HEK293 (cell line): ENCODE measurements around the gene TMEM91.

Experiments used
- ZNF501 ChIP-seq: fragments of 450-650 bp; formaldehyde crosslinking; IDR thresholded peaks from 2 replicates; pipeline ENCODE4 v1.5.1; 2016; ENCODE audit warnings: missing biosample characterization, missing genetic modification characterization
- TF ChIP-seq, protein P1 (sequence below): fragments of 450-650 bp; formaldehyde crosslinking; IDR thresholded peaks from 2 replicates; pipeline ENCODE4 v1.5.1; 2016; ENCODE audit warnings: missing biosample characterization, missing genetic modification characterization

DNA sequence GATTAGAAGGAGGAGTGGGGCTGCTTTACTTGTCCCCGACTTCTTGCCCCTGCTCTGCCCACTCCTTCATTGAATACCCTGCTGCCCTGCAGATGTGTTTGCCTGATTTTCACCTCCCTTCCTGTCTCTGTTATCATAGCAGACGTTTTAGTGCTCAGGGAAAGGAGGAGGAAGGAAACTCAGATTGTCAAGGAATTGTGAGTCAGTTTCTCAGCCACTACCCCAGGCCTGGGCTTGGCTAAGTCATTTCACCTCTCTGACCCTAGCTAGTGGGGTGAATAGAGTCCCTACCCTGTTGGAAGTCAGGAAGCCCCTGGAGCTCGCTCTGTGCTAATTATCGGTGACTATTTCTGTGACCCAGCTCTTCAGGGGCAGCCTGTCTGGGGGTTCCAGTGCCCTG lies 25.1 kb downstream of the TMEM91 start:
- no peak for TF ChIP-seq ZNF501 (tag by site-specific recombination)
- TF ChIP-seq, protein P1, sequence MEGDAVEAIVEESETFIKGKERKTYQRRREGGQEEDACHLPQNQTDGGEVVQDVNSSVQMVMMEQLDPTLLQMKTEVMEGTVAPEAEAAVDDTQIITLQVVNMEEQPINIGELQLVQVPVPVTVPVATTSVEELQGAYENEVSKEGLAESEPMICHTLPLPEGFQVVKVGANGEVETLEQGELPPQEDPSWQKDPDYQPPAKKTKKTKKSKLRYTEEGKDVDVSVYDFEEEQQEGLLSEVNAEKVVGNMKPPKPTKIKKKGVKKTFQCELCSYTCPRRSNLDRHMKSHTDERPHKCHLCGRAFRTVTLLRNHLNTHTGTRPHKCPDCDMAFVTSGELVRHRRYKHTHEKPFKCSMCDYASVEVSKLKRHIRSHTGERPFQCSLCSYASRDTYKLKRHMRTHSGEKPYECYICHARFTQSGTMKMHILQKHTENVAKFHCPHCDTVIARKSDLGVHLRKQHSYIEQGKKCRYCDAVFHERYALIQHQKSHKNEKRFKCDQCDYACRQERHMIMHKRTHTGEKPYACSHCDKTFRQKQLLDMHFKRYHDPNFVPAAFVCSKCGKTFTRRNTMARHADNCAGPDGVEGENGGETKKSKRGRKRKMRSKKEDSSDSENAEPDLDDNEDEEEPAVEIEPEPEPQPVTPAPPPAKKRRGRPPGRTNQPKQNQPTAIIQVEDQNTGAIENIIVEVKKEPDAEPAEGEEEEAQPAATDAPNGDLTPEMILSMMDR (tag by site-specific recombination), result no peak
